Body of pancreas (tissue), 4 donors: ENCODE data around the gene DNER.

Source experiments
- POLR2A ChIP-seq, 3 donors: fragments of 450-650 bp; IDR thresholded peaks; one replicate each; pipeline ENCODE4 v1.6.1; 2016; ENCODE audit warnings: antibody characterized with exemption in 3 of 3, mild to moderate bottlenecking in 2 of 3
- TF ChIP-seq, protein P1 (sequence below), 7 experiments: fragments of 450-650 bp in 4 of 7; fragments of 200-600 bp in 3 of 7; sonication (generic) in 3 of 7; IDR thresholded peaks; one replicate each; pipeline ENCODE4 v1.5.1; 2016 to 2019; ENCODE audit warnings: antibody characterized with exemption in 7 of 7

DNA sequence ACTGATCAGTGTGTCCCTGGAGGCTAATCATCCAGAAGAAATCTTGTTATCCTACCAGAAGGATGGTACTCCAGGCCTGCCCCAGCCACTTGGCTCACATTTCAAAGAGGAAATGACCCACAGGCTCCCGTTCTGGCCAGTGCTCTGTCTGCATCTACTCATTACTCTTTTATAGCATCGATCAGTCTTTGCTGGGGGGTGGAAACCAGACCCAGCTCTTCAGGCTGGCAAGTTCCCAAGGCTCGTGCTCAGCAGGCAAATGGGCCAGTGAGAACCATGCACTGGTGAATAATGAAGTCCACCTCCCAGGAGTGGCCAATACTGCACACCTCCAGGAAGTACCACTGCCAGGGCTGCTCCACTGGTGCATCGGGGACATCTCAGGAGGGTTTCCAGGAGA, 38.8 kb downstream of the DNER start:
- TF ChIP-seq, protein P1, sequence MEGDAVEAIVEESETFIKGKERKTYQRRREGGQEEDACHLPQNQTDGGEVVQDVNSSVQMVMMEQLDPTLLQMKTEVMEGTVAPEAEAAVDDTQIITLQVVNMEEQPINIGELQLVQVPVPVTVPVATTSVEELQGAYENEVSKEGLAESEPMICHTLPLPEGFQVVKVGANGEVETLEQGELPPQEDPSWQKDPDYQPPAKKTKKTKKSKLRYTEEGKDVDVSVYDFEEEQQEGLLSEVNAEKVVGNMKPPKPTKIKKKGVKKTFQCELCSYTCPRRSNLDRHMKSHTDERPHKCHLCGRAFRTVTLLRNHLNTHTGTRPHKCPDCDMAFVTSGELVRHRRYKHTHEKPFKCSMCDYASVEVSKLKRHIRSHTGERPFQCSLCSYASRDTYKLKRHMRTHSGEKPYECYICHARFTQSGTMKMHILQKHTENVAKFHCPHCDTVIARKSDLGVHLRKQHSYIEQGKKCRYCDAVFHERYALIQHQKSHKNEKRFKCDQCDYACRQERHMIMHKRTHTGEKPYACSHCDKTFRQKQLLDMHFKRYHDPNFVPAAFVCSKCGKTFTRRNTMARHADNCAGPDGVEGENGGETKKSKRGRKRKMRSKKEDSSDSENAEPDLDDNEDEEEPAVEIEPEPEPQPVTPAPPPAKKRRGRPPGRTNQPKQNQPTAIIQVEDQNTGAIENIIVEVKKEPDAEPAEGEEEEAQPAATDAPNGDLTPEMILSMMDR (IDR thresholded peaks at IDR 0.05), result no peak
- no peak for TF ChIP-seq POLR2A (IDR thresholded peaks at IDR 0.05)
